Fibroblast of villous mesenchyme (primary cell): Measurements from ENCODE around the gene FGF23. TPM values are rescaled to one million over a fixed set of nuclear protein-coding genes. Genes with fewer than 3 reads are reported as not detected.

ENCODE experiments used
- DNase-seq: peaks from one replicate; pipeline ENCODE4 v3.0.0-alpha.2; 2010; ENCODE audit warnings: low read depth
- H3K4me3 ChIP-seq: 2 replicates; pipeline ENCODE4 v1.5.1; 2011; ENCODE audit warnings: low read depth, mild to moderate bottlenecking, low read length
- total RNA-seq: library from RNA; depleted of rRNA; stranded (reverse); fragments of >200 nt; gene quantifications from 2 replicates; pipeline ENCODE4 v1.2.3, GENCODE V29; 2012
- TF ChIP-seq, protein P1 (sequence below): IDR thresholded peaks from 2 replicates; pipeline ENCODE4 v1.5.1; 2012; ENCODE audit warnings: low read depth, mild to moderate bottlenecking, low read length; ENCODE audit not compliant: insufficient read depth

The FGF23 gene
- total RNA-seq, 1 donor, result not detected

GRCh38 chr12:4331842-4332241 lies 47.7 kb downstream of the FGF23 start:
- H3K4me3 ChIP-seq, result no peak overlapping the region
- no peak for DNase-seq
- TF ChIP-seq, protein P1, sequence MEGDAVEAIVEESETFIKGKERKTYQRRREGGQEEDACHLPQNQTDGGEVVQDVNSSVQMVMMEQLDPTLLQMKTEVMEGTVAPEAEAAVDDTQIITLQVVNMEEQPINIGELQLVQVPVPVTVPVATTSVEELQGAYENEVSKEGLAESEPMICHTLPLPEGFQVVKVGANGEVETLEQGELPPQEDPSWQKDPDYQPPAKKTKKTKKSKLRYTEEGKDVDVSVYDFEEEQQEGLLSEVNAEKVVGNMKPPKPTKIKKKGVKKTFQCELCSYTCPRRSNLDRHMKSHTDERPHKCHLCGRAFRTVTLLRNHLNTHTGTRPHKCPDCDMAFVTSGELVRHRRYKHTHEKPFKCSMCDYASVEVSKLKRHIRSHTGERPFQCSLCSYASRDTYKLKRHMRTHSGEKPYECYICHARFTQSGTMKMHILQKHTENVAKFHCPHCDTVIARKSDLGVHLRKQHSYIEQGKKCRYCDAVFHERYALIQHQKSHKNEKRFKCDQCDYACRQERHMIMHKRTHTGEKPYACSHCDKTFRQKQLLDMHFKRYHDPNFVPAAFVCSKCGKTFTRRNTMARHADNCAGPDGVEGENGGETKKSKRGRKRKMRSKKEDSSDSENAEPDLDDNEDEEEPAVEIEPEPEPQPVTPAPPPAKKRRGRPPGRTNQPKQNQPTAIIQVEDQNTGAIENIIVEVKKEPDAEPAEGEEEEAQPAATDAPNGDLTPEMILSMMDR, result no peak

- TF ChIP-seq, protein P1, result no peak
- DNase-seq, result no peak
These were observed 48.3 kb downstream of the FGF23 start for GRCh38 chr12:4331221-4331620.

DNA sequence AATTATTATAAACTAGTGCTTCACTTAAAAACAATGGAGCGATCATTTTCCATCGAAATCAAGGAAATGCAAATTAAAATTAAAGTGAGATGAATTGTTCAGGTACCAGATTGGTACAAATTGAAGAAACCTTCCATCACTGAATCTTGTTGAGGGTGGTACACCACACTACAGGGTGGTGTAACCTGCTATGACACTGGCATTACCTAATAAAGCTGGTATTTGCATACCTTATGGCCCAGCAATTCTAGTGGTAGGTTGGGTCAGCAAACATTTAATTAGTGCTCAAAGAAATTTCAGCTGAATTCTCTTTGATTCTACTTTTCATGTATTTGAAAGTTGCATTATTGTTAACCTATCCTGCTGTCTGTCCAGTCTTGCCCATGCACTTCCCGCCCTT lies 49.3 kb downstream of the FGF23 start:
- TF ChIP-seq, protein P1, result no peak
- H3K4me3 ChIP-seq, result no peak overlapping the region
- no peak for DNase-seq

More at GRCh38 chr12:4331221-4331620, 48.3 kb downstream of the FGF23 start:
- H3K4me3 ChIP-seq, result no peak overlapping the region

- no peak for DNase-seq
- H3K4me3 ChIP-seq, result no peak overlapping the region
- TF ChIP-seq, protein P1, result no peak
These were observed 52.2 kb downstream of the FGF23 start for GRCh38 chr12:4327293-4327692.

DNA sequence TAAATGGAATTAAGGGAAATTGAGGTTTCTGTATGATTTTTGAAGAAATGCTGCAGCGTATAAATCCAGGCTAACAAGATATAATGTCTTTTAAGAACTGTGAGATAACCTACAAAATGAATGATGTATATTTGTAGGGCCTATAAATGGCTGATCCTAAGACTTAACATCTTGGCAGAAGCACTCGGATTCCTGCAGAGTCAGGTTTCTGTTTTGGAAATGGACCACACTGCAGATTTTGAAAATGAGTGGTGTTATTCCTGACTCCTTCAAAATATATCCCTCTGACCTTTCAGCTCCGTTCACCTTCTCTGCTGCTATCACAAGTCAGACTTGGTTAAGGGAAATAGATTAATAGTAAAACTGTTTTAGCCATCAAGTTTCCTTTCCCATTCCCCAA lies 53.5 kb downstream of the FGF23 start:
- TF ChIP-seq, protein P1, result no peak
- no peak overlapping the region for H3K4me3 ChIP-seq
- no peak for DNase-seq

- DNase-seq, result peak; percentile 57
- TF ChIP-seq, protein P1, result no peak
- H3K4me3 ChIP-seq, result no peak overlapping the region
These were observed 55.1 kb downstream of the FGF23 start for GRCh38 chr12:4324366-4324765.

- no peak for DNase-seq
- TF ChIP-seq, protein P1, result no peak
These were observed 56.1 kb downstream of the FGF23 start for GRCh38 chr12:4323396-4323795.

More at GRCh38 chr12:4323396-4323795, 56.1 kb downstream of the FGF23 start:
- no peak overlapping the region for H3K4me3 ChIP-seq
